ENCODE data around the gene PLOD1. TPM values are rescaled to one million over a fixed set of nuclear protein-coding genes. Genes with fewer than 3 reads are reported as not detected.
A peak's percentile ranks its signal among the peaks of the same experiment; 100 is the strongest.

Gene PLOD1
- total RNA-seq, 2 donors from 2014 or later, result 18.1 to 36.1 TPM

DNA sequence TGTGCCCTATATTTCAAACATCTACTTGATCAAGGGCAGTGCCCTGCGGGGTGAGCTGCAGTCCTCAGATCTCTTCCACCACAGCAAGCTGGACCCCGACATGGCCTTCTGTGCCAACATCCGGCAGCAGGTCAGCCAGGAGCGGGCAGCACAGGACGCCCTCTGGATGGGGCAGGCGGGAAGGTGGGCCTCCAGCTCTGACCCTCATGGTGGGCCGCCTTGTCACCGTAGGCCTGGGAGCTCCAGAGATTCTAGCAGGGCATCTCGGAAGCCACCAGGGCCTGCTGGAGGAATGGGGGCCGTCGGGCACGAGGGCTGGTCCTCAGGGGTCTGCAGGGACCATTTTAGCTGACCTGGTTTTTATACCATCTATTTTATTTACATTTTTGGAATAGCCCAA, 30.1 kb downstream of the PLOD1 start:
- no peak for ATAC-seq (replicated peaks)
- Mint-ChIP-seq H3K9me3 (no peaks in the 10 kb centered on the region), H3K4me1 (no peaks in the 10 kb centered on the region), H3K36me3 (ENCODE audit: low read depth) (peaks cover 7% of the 10 kb centered on the region), H3K4me3 (no peak overlapping the region), H3K27ac (no peak overlapping the region), H3K27me3 (no peaks in the 10 kb centered on the region)

GRCh38 chr1:11967028-11967547, 32.6 kb downstream of the PLOD1 start:
- Mint-ChIP-seq H3K9me3 (no peaks in the 10 kb centered on the region), H3K27ac (no peak overlapping the region), H3K27me3 (no peaks in the 10 kb centered on the region), H3K36me3 (ENCODE audit: low read depth) (peaks cover 7% of the 10 kb centered on the region), H3K4me1 (no peaks in the 10 kb centered on the region), H3K4me3 (no peak overlapping the region)
- ATAC-seq (replicated peaks), result no peak

- H3K27me3 Mint-ChIP-seq, result no peaks in the 10 kb centered on the region
- H3K27ac Mint-ChIP-seq, result no peak overlapping the region
- H3K4me1 Mint-ChIP-seq, result no peaks in the 10 kb centered on the region
- H3K4me3 Mint-ChIP-seq, result no peak overlapping the region
- H3K9me3 Mint-ChIP-seq, result no peaks in the 10 kb centered on the region
- ATAC-seq (replicated peaks), result no peak
- peaks cover 4% of the 10 kb centered on the region for H3K36me3 Mint-ChIP-seq (ENCODE audit: low read depth)
These were observed 36.1 kb downstream of the PLOD1 start for GRCh38 chr1:11970441-11971185.

DNA sequence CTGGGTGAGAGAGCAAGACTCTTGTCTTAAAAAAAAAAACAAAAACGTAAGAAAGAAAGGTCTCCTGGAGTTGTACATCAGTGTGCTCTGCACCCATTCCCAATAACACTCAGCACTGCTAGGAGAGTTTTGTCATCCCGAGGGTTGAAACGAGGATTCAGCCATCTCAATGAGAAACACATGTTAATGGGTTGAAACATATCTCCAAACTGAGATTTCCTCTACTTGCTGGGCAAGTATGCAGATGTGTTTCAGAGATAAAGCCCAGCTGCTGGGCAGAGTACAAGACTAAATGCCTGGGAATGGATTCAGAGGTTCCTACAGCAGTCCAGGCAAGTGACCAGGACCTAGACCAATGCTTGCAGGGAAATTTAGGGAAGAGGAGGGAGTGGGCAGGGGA, 43.1 kb downstream of the PLOD1 start:
- Mint-ChIP-seq H3K9me3 (no peaks in the 10 kb centered on the region), H3K27ac (no peak overlapping the region), H3K36me3 (ENCODE audit: low read depth) (peaks cover 15% of the 10 kb centered on the region), H3K27me3 (no peaks in the 10 kb centered on the region), H3K4me3 (no peak overlapping the region), H3K4me1 (peaks cover 17% of the 10 kb centered on the region)
- no peak for ATAC-seq (replicated peaks)

GRCh38 chr1:11978301-11978700, 43.8 kb downstream of the PLOD1 start:
- Mint-ChIP-seq H3K36me3 (ENCODE audit: low read depth) (peaks cover 22% of the 10 kb centered on the region), H3K9me3 (no peaks in the 10 kb centered on the region), H3K27me3 (no peaks in the 10 kb centered on the region), H3K4me1 (peaks cover 17% of the 10 kb centered on the region), H3K4me3 (no peak overlapping the region), H3K27ac (no peak overlapping the region)
- ATAC-seq (replicated peaks), result no peak

DNA sequence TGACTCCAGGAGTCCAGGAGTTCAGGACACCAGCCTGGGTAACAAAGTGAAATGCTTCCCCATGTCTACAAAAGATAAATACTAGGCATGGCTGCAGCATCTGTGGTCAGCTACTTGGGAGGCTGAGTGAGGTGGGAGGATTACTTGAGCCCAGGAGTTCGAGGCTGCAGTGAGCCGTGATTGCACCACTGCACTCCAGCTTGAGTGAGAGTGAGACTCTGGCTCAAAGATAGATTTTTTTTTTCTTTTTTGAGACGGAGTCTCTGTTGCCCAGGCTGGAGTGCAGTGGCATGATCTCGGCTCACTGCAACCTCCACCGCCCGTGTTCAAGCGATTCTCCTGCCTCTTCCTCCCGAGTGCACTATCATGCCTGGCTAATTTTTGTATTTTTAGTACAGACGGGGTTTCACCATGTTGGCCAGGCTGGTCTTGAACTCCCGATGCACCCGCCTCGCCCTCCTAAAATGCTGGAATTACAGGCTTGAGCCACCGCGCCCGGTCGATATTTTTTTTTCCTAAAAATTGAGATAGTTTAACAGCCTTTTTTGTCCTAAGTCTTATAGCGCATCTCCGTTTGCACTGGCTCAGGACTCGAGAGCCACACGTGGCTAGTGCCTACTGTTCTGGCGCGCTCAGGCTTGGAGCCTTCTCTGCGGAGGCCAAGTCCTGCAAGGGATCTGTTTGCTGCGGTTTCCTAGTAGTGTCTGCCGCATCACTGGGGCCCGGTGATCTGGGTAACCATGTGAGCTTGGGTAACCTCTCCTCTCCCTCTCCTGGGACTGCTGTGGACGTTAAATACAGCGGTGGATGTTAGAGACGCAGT, 44.7 kb downstream of the PLOD1 start:
- Mint-ChIP-seq H3K4me3 (peak overlapping the region; percentile 90), H3K36me3 (ENCODE audit: low read depth) (peaks cover 32% of the 10 kb centered on the region), H3K27me3 (no peaks in the 10 kb centered on the region), H3K4me1 (peaks cover 26% of the 10 kb centered on the region), H3K27ac (peak overlapping the region; percentile 94), H3K9me3 (no peaks in the 10 kb centered on the region)
- ATAC-seq (replicated peaks), result no peak

DNA sequence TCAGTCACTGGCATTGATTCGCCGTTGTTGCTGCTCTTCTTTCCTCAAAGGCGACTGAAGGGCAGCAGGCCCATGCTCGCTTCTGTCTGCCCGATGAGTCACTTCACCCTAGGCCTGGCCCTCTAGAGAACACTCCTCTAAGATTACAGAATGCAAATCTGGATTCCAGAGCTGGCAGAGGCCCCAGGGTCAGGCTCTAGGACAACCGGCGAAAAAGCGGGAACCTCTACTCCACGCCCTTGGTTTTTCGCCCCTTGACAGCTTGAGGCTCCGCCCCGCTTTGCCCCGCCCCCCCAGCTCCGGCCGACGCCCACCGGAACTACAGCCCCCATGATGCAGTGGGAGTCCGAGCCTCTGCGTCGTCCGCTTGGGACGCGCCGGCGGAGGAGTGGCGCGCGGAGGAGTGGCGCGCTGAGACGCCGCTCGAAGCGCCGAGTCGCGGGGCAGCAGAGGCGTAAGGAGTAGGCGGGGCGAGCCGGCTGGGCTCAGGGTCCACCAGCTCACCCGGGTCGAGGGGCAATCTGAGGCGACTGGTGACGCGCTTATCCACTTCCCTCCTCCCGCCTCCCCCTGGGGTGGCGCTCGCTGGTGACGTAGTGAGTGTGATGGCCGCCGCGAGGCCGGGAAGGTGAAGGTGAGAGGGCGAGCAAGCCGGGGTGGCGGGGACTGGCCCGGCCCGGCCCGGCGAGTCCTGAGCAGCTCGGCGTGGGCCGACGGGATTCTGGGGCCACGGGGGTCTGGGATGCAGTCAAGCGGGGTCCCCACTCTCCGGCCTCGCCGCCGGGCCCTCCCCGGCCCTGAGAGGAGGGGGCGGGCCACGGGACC, 45.5 kb downstream of the PLOD1 start, which contains the start of gene MFN2:
MFN2 (plus strand) TSS at position 594 of the 825 bp plus-strand sequence. CDS start 8,725 bp downstream, outside the sequence.
- Mint-ChIP-seq H3K36me3 (ENCODE audit: low read depth) (peaks cover 36% of the 10 kb centered on the region), H3K27me3 (no peaks in the 10 kb centered on the region), H3K9me3 (no peaks in the 10 kb centered on the region), H3K27ac (peak within 1 kb of the TSS; percentile 94), H3K4me3 (peak within 1 kb of the TSS; percentile 90), H3K4me1 (peaks cover 29% of the 10 kb centered on the region)
- peak; percentile 93 for ATAC-seq (replicated peaks)

- Mint-ChIP-seq H3K27ac (peak overlapping the region; percentile 94), H3K4me1 (peaks cover 29% of the 10 kb centered on the region), H3K36me3 (ENCODE audit: low read depth) (peaks cover 42% of the 10 kb centered on the region), H3K27me3 (no peaks in the 10 kb centered on the region), H3K9me3 (no peaks in the 10 kb centered on the region), H3K4me3 (peak overlapping the region; percentile 90)
- ATAC-seq (replicated peaks), result no peak
These were observed 46.1 kb downstream of the PLOD1 start for GRCh38 chr1:11980676-11980972.

DNA sequence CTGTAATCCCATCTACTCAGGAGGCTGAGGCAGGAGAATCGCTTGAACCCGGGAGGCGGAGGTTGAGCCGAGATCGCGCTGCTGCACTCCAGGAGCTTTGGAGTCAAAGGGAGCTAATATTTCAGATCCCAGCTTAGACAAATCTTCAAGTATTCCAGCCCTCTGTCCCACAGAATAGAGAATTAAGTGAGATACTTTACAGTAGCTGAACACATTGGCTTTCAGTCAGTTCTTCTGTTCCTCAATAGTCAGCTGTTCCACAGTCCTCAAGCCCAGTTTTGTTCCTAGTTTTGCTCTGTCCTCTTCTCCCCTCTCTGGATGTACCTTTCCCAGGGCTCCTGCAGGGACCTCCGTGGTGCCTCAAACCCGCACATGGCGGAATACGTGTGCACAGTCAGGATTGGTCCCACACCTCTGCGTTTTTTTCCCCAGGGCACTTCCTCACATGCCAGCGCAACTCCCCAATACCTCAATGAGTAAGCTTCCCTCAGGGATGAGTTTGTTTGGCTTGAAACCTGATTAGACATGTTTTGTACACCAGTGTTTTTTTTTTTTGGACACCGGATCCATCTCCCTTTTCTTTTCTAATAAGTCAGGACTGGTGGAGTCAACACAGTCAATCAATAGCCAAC, 47.0 kb downstream of the PLOD1 start:
- no peaks in the 10 kb centered on the region for H3K9me3 Mint-ChIP-seq
- peak overlapping the region; percentile 90 for H3K4me3 Mint-ChIP-seq
- ATAC-seq (replicated peaks), result no peak
- H3K27ac Mint-ChIP-seq, result peak overlapping the region; percentile 94
- H3K4me1 Mint-ChIP-seq, result peaks cover 29% of the 10 kb centered on the region
- H3K36me3 Mint-ChIP-seq (ENCODE audit: low read depth), result peaks cover 50% of the 10 kb centered on the region
- H3K27me3 Mint-ChIP-seq, result no peaks in the 10 kb centered on the region

DNA sequence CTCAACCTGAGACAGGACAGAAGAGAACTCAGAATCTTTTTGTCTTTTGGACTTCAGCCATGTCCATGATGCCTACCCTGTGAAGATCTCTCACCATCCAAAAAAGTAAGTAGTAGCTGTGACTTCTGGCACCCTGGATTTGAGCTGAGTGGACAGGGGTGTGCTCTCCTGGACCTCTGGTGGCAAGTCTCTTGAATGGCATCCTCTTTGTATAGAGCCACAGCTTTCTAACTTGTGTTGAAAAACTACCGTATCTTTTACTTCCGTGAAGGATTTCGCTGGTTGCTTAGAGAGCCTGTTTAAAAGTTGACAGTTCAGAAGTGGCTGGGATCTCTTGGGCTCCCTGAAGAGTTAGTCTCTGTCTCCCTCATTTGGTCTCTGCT, 47.5 kb downstream of the PLOD1 start:
- H3K36me3 Mint-ChIP-seq (ENCODE audit: low read depth), result peaks cover 54% of the 10 kb centered on the region
- H3K4me3 Mint-ChIP-seq, result peak overlapping the region; percentile 90
- no peaks in the 10 kb centered on the region for H3K9me3 Mint-ChIP-seq
- peaks cover 29% of the 10 kb centered on the region for H3K4me1 Mint-ChIP-seq
- ATAC-seq (replicated peaks), result no peak
- peak overlapping the region; percentile 94 for H3K27ac Mint-ChIP-seq
- H3K27me3 Mint-ChIP-seq, result no peaks in the 10 kb centered on the region

DNA sequence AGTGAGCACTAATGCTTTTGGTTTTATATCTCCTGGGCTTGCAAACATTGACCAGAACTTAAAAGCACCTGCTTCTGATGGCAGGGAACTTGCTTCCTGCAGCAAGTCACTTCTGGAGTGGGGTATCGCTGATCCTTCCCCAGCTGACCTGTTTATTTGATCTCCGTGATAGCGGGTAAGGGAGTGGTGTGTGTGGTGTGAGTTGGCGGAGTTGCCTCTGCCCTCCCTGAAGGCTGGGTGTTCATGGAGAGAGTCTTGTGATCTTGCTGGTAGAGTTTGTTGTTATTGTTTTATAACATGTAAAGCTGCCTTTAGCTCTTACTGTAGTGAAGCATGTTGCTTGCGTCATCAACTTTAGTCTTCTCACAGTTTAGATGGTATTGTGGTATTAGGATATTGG, 49.6 kb downstream of the PLOD1 start:
- no peaks in the 10 kb centered on the region for H3K27me3 Mint-ChIP-seq
- no peak overlapping the region for H3K4me3 Mint-ChIP-seq
- peaks cover 29% of the 10 kb centered on the region for H3K4me1 Mint-ChIP-seq
- peaks cover 60% of the 10 kb centered on the region for H3K36me3 Mint-ChIP-seq (ENCODE audit: low read depth)
- peak overlapping the region; percentile 16 for H3K27ac Mint-ChIP-seq
- ATAC-seq (replicated peaks), result no peak
- no peaks in the 10 kb centered on the region for H3K9me3 Mint-ChIP-seq

DNA sequence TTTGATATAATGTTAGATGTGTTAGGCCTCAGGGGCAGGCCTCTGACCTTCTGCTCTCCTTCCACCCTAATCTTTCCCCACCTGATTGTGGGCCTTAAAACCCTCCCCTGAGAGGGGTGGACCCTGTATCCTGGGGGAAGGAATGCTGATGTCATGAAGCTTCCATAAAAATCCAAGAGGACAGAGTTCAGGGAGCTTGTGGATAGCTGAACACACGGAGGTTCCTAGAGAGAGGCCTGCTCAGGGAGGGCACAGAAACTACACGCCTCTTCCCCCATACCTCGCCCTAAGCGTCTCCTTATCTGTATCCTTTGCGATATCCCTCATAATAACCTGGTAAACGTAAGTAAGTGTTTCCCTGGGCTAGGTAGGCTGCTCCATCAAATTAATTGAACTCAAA, 50.1 kb downstream of the PLOD1 start:
- ATAC-seq (replicated peaks), result no peak
- no peaks in the 10 kb centered on the region for H3K9me3 Mint-ChIP-seq
- no peak overlapping the region for H3K4me3 Mint-ChIP-seq
- peak overlapping the region; percentile 16 for H3K27ac Mint-ChIP-seq
- no peaks in the 10 kb centered on the region for H3K27me3 Mint-ChIP-seq
- peaks cover 65% of the 10 kb centered on the region for H3K36me3 Mint-ChIP-seq (ENCODE audit: low read depth)
- H3K4me1 Mint-ChIP-seq, result peaks cover 27% of the 10 kb centered on the region

- Mint-ChIP-seq H3K27ac (no peak overlapping the region), H3K27me3 (no peaks in the 10 kb centered on the region), H3K4me3 (no peak overlapping the region), H3K4me1 (peaks cover 25% of the 10 kb centered on the region), H3K9me3 (no peaks in the 10 kb centered on the region), H3K36me3 (ENCODE audit: low read depth) (peaks cover 71% of the 10 kb centered on the region)
- ATAC-seq (replicated peaks), result no peak
These were observed 50.7 kb downstream of the PLOD1 start for GRCh38 chr1:11985171-11985570.

DNA sequence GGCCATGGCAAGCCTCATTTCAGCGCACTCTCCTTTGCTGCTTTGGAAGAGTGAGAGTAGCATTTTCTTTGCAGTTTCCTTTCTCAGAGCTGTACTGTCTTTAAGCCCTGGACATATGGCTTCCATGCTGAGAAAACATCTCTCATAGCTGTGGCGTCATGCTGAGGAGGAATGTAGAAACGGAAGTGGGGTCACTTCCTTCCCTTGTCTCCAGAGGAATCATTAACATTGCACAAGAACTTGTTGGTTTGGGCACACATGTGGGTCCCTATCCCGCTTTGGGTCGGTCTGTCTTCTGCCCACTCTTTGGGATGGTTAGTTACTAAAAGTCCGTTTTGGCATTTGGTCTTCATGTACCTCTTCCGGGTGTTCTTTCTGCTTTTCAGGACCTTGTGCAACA, 51.3 kb downstream of the PLOD1 start:
- Mint-ChIP-seq H3K4me1 (peaks cover 28% of the 10 kb centered on the region), H3K27ac (no peak overlapping the region), H3K36me3 (ENCODE audit: low read depth) (peaks cover 78% of the 10 kb centered on the region), H3K4me3 (no peak overlapping the region), H3K9me3 (no peaks in the 10 kb centered on the region), H3K27me3 (no peaks in the 10 kb centered on the region)
- ATAC-seq (replicated peaks), result no peak

All from activated T-helper 17 cell treated with anti-CD3 and anti-CD28 coated beads, Interleukin-2, amount 50 U/mL, for 72 hours (primary cell).